A673 (cell line): ENCODE measurements around the gene DPP7.

Source experiments
- EZH2 ChIP-seq: fragments of 200-600 bp; sonication (generic); IDR thresholded peaks from 2 replicates; pipeline ENCODE4 v1.6.1; 2017; ENCODE audit warnings: borderline replicate concordance, low read depth, mild to moderate bottlenecking, mixed read lengths, antibody characterized with exemption, low read length; ENCODE audit not compliant: poor library complexity, severe bottlenecking
- TF ChIP-seq, protein P1 (sequence below): fragments of 300-800, 200-600 bp; sonication (generic); conservative IDR thresholded peaks from 2 replicates; pipeline ENCODE4 v1.5.1; 2017; ENCODE audit warnings: low read depth, mild to moderate bottlenecking, antibody characterized with exemption, low read length, moderate library complexity, mixed read lengths

DNA sequence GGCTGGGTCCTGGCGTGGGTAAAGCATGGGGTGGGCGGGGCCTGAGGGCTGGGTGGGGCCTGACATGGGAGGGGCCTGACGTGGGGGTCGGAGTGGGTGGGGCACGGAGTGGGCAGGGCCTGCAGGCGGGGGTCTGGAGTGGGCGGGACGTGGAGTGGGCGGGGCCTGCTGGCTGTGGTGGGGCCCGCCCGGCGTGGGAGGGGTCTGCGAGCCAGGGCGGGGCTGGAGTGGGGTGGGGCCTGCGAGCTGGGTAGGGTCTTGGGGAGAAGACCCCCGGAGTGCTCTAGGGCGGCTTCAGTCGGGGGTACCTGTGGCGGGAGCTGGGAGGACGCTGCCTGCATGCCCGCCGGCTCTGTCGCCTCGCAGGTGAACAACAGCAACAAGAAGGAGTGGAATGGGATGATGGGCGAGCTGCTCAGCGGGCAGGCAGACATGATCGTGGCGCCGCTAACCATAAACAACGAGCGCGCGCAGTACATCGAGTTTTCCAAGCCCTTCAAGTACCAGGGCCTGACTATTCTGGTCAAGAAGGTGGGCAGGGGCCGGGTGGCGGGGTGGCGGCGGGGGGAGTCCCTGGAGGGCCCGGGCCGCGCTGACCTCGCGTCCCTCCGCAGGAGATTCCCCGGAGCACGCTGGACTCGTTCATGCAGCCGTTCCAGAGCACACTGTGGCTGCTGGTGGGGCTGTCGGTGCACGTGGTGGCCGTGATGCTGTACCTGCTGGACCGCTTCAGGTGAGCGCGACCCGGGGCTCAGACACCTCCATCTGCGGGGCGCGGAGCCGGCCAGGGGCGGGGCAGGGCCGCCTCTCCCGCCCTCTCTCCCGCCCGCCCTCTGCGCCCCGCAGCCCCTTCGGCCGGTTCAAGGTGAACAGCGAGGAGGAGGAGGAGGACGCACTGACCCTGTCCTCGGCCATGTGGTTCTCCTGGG lies 47.3 kb upstream of the DPP7 start:
- TF ChIP-seq, protein P1, sequence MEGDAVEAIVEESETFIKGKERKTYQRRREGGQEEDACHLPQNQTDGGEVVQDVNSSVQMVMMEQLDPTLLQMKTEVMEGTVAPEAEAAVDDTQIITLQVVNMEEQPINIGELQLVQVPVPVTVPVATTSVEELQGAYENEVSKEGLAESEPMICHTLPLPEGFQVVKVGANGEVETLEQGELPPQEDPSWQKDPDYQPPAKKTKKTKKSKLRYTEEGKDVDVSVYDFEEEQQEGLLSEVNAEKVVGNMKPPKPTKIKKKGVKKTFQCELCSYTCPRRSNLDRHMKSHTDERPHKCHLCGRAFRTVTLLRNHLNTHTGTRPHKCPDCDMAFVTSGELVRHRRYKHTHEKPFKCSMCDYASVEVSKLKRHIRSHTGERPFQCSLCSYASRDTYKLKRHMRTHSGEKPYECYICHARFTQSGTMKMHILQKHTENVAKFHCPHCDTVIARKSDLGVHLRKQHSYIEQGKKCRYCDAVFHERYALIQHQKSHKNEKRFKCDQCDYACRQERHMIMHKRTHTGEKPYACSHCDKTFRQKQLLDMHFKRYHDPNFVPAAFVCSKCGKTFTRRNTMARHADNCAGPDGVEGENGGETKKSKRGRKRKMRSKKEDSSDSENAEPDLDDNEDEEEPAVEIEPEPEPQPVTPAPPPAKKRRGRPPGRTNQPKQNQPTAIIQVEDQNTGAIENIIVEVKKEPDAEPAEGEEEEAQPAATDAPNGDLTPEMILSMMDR = no peak
- no peak for TF ChIP-seq EZH2
